Ramos (cell line): ENCODE measurements around the gene PRSS2.

Experiments
- in situ Hi-C: fragments of 300-500 bp; cut with MboI; formaldehyde crosslinking; loops from one replicate; pipeline ENCODE4 v1.14.3; 2022; ENCODE audit warnings: low sequenced_read_pairs; ENCODE audit not compliant: unreplicated experiment

Gene PRSS2

DNA sequence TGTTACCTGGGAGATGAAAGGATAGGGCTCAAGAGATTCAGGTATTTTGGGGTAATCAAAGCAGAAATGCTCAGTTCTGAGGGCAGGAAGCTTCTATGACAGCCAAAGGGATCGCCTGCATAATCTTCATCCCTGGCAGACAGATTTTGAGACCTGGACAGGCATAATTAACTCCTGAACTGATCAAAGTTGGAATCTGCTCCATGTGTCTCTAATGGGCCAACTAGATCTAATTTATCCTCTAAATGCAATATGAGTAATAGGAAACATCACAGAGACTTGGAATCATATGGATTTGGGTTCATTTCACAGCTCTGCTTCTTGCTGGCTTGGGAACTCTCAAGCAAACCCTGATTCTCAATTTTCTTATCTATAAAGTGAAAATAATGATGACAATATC is 42.9 kb downstream of the PRSS2 start:
- in situ Hi-C loops: loop anchor here (10.0 kb wide), 1 partner anchor 119 kb away; no protein-coding TSS in a partner anchor

DNA sequence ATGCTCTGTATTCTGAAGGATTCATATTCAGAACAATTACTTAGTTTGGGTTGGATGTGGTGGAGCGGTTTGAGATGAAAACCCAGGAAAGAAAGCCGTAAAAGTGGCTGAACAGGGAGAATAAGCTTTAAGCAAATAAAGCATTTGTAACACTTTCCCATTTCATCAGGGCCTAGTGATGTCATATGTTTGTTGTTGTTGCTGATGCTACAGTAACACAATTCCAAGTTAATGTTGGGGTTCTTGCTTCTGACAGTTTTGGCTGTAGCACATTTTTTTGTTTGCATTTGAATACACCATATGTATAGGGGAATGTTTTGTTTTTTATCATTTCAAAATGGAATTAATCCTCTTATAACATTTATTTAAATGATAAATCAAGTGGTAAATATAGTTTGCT is 43.7 kb downstream of the PRSS2 start:
- in situ Hi-C loops: loop anchor here (10.0 kb wide), 1 partner anchor 120 kb away; no protein-coding TSS in a partner anchor

DNA sequence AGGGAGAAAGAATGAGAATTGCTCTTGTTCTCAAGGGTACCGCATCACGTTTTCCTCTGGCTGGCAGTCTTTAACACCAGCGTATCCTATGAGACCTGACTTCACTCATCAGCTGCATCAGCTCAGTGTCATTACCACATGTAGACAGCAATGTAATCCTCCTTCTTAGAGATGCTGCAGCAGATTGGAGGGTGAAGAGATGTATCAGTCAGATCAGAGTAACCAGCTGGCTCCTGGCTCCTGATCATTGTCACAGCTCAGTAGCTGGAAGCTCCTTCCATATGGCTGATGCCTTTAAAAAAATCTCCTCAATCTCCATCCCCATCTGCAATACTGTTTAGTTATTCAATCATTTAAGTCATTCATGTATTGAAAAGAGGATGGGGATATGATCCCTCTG is 44.4 kb downstream of the PRSS2 start:
- in situ Hi-C loops: loop anchor here (10.0 kb wide), 1 partner anchor 120 kb away; no protein-coding TSS in a partner anchor

DNA sequence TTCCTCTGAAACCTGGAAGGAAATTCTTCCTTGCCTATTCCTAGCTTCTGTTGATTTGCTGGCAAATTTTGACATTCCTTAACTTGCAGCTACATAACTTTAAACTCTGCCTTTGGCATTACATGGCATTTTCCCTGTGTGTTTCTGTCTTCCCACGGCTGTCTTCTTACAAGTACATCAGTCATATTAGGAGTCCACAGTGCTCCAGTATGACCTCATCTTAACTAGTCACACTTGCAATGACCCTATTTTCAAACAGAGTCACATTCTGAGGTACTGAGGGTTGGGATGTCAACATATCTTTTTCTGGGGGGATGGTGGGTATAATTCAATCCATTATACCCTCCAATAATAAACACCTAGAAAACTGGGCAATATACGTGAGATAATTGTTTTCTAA is 46.7 kb downstream of the PRSS2 start:
- in situ Hi-C loops: loop anchor here (10.0 kb wide), 1 partner anchor 123 kb away; no protein-coding TSS in a partner anchor

DNA sequence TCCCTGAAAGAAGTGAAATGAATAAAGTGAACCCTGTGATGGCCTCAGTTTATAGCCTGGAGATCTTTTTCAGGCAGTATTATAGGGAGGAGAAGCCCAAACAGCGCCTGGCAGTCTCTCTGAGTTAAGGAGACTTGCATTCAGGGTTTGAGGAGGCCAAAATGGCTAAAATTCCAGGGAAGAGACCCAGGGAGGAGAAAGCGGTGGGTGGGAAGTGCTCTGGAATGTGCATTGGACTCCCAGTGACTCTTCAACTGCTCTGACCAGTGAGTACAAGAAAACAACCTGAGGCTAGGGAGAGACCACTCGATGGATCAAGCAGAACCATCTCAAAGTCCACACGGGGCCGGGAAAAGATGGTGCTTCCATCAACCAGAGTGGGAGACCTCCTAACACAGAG is 48.8 kb downstream of the PRSS2 start:
- in situ Hi-C loops: loop anchor here (10.0 kb wide), 1 partner anchor 125 kb away; no protein-coding TSS in a partner anchor

GRCh38 chr7:142822714-142823113 is 51.9 kb downstream of the PRSS2 start:
- in situ Hi-C loops: no loop called here
